Sigmoid colon (tissue), 4 donors: Measurements from ENCODE around the gene IVNS1ABP.

Experiments used
- CTCF ChIP-seq, 4 experiments: fragments of 450-650 bp in 3 of 4; fragments of 200-600 bp in 1 of 4; IDR thresholded peaks; one replicate each; pipeline ENCODE4 v1.5.1; 2016 to 2019; ENCODE audit warnings: antibody characterized with exemption in 4 of 4, mild to moderate bottlenecking in 3 of 4, moderate library complexity in 2 of 4
- EP300 ChIP-seq, 4 donors: sonication (generic); formaldehyde crosslinking; IDR thresholded peaks; one replicate each; pipeline ENCODE4 v1.6.1; 2017; ENCODE audit warnings: antibody characterized with exemption in 4 of 4
- POLR2A ChIP-seq, 2 donors: fragments of 450-650 bp; IDR thresholded peaks; one replicate each; pipeline ENCODE4 v1.6.1; 2016; ENCODE audit warnings: antibody characterized with exemption in 2 of 2, mild to moderate bottlenecking in 2 of 2, moderate library complexity in 2 of 2
- POLR2AphosphoS5 ChIP-seq, 4 donors: sonication (generic); formaldehyde crosslinking; IDR thresholded peaks; one replicate each; pipeline ENCODE4 v1.6.1; 2017; ENCODE audit warnings: antibody characterized with exemption in 4 of 4

- TF ChIP-seq POLR2A (IDR thresholded peaks at IDR 0.05) (no peak), CTCF (IDR thresholded peaks at IDR 0.05) (no peak), POLR2AphosphoS5 (IDR thresholded peaks at IDR 0.05) (peak in 1 of 4 donors; percentile 18), EP300 (IDR thresholded peaks at IDR 0.05) (no peak)
Observed at GRCh38 chr1:185337246-185337645, 20.2 kb upstream of the IVNS1ABP start.
